ENCODE measurements around the gene CAPZB. TPM values are rescaled to one million over a fixed set of nuclear protein-coding genes. Genes with fewer than 3 reads are reported as not detected.

Gene CAPZB
- total RNA-seq, 1 donor, result 183 TPM

DNA sequence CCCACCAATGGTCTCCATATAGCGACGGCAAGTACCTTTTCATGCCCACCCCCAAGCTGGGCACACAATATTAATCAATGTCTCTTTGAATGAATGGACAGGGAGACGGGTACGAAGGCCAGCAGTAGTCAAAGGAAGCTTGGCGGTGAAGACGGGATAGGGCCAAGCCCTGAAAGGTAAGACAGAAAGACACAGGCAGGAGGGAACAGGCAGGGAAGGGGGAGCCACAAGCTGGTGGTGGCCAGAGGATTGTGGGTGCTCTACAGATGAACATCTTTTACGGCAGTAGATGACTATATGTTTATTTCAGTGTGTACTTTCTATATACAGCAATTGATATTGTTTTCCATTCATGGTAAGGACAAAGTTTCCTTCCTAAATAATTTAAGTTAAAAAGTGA lies 16.3 kb downstream of the CAPZB start:
- DNase-seq (ENCODE audit: low read depth), result no peak
- TF ChIP-seq, protein P1, sequence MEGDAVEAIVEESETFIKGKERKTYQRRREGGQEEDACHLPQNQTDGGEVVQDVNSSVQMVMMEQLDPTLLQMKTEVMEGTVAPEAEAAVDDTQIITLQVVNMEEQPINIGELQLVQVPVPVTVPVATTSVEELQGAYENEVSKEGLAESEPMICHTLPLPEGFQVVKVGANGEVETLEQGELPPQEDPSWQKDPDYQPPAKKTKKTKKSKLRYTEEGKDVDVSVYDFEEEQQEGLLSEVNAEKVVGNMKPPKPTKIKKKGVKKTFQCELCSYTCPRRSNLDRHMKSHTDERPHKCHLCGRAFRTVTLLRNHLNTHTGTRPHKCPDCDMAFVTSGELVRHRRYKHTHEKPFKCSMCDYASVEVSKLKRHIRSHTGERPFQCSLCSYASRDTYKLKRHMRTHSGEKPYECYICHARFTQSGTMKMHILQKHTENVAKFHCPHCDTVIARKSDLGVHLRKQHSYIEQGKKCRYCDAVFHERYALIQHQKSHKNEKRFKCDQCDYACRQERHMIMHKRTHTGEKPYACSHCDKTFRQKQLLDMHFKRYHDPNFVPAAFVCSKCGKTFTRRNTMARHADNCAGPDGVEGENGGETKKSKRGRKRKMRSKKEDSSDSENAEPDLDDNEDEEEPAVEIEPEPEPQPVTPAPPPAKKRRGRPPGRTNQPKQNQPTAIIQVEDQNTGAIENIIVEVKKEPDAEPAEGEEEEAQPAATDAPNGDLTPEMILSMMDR (IDR thresholded peaks at IDR 0.05; ENCODE audit: insufficient read depth, low read depth, low read length), result no peak
- no peak overlapping the region for H3K4me3 ChIP-seq (ENCODE audit: low read depth, low read length)

GRCh38 chr1:19468397-19468956 lies 16.9 kb downstream of the CAPZB start:
- H3K4me3 ChIP-seq (ENCODE audit: low read depth, low read length), result no peak overlapping the region
- TF ChIP-seq, protein P1 (IDR thresholded peaks at IDR 0.05; ENCODE audit: insufficient read depth, low read depth, low read length), result peak; percentile 3
- no peak for DNase-seq (ENCODE audit: low read depth)

- no peak overlapping the region for H3K4me3 ChIP-seq (ENCODE audit: low read depth, low read length)
- TF ChIP-seq, protein P1 (IDR thresholded peaks at IDR 0.05; ENCODE audit: insufficient read depth, low read depth, low read length), result no peak
- no peak for DNase-seq (ENCODE audit: low read depth)
Measured at GRCh38 chr1:19467199-19468187, 17.8 kb downstream of the CAPZB start.

- peak; percentile 72 for DNase-seq (ENCODE audit: low read depth)
- H3K4me3 ChIP-seq (ENCODE audit: low read depth, low read length), result no peak overlapping the region
- TF ChIP-seq, protein P1 (IDR thresholded peaks at IDR 0.05; ENCODE audit: insufficient read depth, low read depth, low read length), result no peak
Measured at GRCh38 chr1:19466112-19466561, 19.2 kb downstream of the CAPZB start.

GRCh38 chr1:19465650-19466049 lies 19.7 kb downstream of the CAPZB start:
- TF ChIP-seq, protein P1 (IDR thresholded peaks at IDR 0.05; ENCODE audit: insufficient read depth, low read depth, low read length), result no peak
- no peak overlapping the region for H3K4me3 ChIP-seq (ENCODE audit: low read depth, low read length)
- no peak for DNase-seq (ENCODE audit: low read depth)

GRCh38 chr1:19465123-19465522 lies 20.2 kb downstream of the CAPZB start:
- no peak for DNase-seq (ENCODE audit: low read depth)
- TF ChIP-seq, protein P1 (IDR thresholded peaks at IDR 0.05; ENCODE audit: insufficient read depth, low read depth, low read length), result no peak

More at GRCh38 chr1:19465123-19465522, 20.2 kb downstream of the CAPZB start:
- H3K4me3 ChIP-seq (ENCODE audit: low read depth, low read length), result no peak overlapping the region
